Activated T-cell treated with anti-CD3 and anti-CD28 coated beads, Interleukin-2, amount 50 U/mL, for 4 hours (primary cell): ENCODE results near the gene KRT31. TPM values are rescaled to one million over a fixed set of nuclear protein-coding genes. Genes with fewer than 3 reads are reported as not detected.
"Not testable (repeated sequence)": the region's sequence is repeated elsewhere in the genome, so short reads cannot be mapped to it uniquely, and the experiment has no call there.

Experiments used
- ATAC-seq, 2 donors: fragments of 200-7000 bp; cut with Tn5 transposase; one replicate each; pipeline ENCODE4 v1.10.0; 2021
- DNase-seq: peaks from one replicate; pipeline ENCODE4 v3.0.0-alpha.2; 2020
- H3K27me3 Mint-ChIP-seq: one replicate; pipeline ENCODE4 v1.8.0; 2021; ENCODE audit warnings: low read depth, mixed read lengths
- H3K36me3 Mint-ChIP-seq: one replicate; pipeline ENCODE4 v1.8.0; 2022; ENCODE audit warnings: mixed read lengths; ENCODE audit not compliant: insufficient read depth
- H3K4me1 Mint-ChIP-seq: one replicate; pipeline ENCODE4 v1.8.0; 2021; ENCODE audit warnings: low read depth, mixed read lengths
- H3K4me3 Mint-ChIP-seq: one replicate; pipeline ENCODE4 v1.8.0; 2021; ENCODE audit warnings: mild to moderate bottlenecking, moderate library complexity, mixed read lengths
- H3K9me3 Mint-ChIP-seq: one replicate; pipeline ENCODE4 v1.8.0; 2021; ENCODE audit warnings: mixed read lengths
- total RNA-seq, 3 donors: library from RNA; stranded (reverse); gene quantifications; one replicate each; pipeline ENCODE4 v1.2.1, GENCODE V29; 2021

Gene KRT31
- total RNA-seq, 3 donors from 2014 or later, result not detected

DNA sequence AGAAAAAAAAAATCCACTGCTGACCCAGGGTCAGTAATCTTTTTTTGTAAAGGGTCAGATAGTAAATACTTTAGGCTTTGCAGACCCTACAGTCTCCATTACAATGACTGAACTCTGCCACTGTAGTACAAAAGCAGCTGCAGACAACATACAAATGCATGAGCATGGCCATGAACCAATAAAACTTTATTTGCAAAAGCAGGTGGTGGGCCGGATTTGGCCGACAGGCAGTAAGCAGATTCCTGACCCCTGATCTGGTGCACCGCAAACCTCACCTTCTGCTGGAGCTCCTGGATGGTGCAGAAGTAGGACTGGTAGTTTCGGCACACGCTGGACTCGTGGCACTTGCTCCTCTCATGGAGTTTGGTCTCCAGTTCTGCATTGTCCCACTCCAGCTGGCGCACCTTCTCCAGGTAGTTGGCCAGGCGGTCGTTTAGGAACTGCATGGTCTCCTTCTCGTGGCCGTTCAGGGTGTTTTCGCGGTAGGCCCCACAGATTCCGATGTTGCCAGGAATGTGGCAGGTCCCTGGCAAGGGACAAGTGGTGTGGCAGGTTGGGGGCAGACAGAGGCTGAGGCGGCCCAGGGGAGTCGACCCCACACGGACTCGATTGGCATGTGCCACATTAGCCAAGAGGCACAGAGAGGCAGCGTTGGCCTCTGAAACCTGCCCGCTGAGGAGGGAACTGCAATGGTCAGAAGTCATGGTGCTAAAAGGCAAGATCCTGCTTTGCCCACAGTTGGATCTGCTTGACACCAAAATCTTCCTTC is 13.8 kb upstream of the KRT31 start:
- H3K4me3 Mint-ChIP-seq, result no peak overlapping the region
- DNase-seq, result no peak
- H3K36me3 Mint-ChIP-seq, result no peaks in the 10 kb centered on the region
- H3K9me3 Mint-ChIP-seq, result no peaks in the 10 kb centered on the region
- H3K27me3 Mint-ChIP-seq, result peaks cover 3% of the 10 kb centered on the region
- H3K4me1 Mint-ChIP-seq, result peaks cover 12% of the 10 kb centered on the region
- ATAC-seq, result no peak

DNA sequence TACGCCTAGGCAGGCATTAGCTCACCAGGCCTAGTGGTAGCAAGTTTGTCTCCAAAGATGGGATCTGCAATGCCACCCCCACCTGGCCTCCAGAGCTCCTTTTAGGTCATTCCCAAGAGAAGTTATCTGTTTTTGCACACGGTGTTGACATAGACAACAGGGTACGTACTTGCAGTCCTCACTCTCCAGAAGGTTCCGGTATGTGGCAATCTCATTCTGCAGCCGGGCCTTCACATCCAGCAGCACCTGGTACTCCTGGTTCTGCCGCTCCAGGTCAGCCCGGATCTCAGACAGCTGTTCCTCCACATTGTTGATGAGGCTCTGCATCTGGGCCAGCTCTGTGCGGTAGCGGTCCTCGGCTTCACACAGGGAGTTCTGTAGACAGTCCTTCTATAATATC is 9.8 kb upstream of the KRT31 start:
- ATAC-seq, result no peak
- Mint-ChIP-seq H3K9me3 (no peaks in the 10 kb centered on the region), H3K4me3 (no peak overlapping the region), H3K36me3 (no peaks in the 10 kb centered on the region), H3K4me1 (peaks cover 36% of the 10 kb centered on the region), H3K27me3 (no peaks in the 10 kb centered on the region)
- no peak for DNase-seq

- DNase-seq, result no peak
- H3K9me3 Mint-ChIP-seq, result no peaks in the 10 kb centered on the region
- H3K4me3 Mint-ChIP-seq, result no peak overlapping the region
- peaks cover 38% of the 10 kb centered on the region for H3K4me1 Mint-ChIP-seq
- H3K36me3 Mint-ChIP-seq, result no peaks in the 10 kb centered on the region
- H3K27me3 Mint-ChIP-seq, result no peaks in the 10 kb centered on the region
- no peak for ATAC-seq
Measured at GRCh38 chr17:41406205-41406604, 8.8 kb upstream of the KRT31 start.

GRCh38 chr17:41404024-41404671 is 6.7 kb upstream of the KRT31 start:
- ATAC-seq (peak; percentile 89 to 93), DNase-seq (peak; percentile 11)
- Mint-ChIP-seq H3K27me3 (no peaks in the 10 kb centered on the region), H3K36me3 (no peaks in the 10 kb centered on the region), H3K4me3 (no peak overlapping the region), H3K9me3 (no peaks in the 10 kb centered on the region), H3K4me1 (peaks cover 38% of the 10 kb centered on the region)

DNA sequence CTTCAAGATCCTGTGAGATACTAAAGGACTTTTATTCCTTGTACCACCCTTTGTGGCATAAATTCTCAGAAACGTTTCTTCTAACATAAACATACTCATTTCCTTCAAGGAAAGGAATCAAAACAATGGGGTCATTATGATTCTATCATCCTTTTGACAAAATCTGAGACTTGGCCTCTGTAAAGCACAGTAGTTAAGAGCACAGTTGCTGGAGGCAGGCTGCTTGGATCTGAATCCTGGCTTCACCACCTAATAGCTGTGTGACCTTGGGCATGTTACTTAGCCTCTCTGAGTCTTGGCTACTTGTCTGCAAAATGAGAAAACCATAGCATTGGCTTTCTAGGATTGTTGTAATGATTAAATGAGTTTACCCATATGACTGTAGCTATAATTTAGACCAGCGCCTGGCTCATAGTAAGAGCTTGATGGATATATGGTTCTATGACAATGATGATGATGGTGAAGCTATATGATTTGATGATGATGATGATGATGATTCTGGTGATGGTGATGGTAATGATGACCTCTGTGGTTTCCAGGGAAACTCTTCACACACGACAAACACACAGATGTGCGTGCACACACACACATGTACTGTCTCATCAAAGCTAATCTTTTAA is 6.1 kb upstream of the KRT31 start:
- no peak for DNase-seq

DNA sequence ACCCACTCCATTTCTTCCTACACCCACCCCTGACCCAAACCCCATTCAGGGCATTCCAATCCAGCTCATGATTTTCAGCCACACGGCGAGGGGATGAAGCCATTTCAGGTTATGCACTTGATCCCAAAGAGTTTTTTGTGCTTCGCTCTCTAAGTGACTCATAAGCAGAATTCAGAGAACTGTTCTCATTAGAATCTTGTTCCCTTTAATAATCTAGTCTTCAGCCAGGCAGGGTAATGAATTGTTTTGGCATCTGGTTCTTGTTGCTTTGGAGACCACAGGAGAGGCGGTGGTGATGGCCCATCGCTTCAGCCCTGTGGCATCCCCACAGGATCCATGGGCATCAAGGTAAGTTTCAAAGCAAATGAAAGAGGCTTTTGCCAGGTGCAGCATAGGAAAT is 4.8 kb upstream of the KRT31 start:
- DNase-seq (no peak), ATAC-seq (no peak)
- Mint-ChIP-seq H3K36me3 (no peaks in the 10 kb centered on the region), H3K4me3 (no peak overlapping the region), H3K27me3 (no peaks in the 10 kb centered on the region), H3K4me1 (peaks cover 33% of the 10 kb centered on the region), H3K9me3 (no peaks in the 10 kb centered on the region)

More for the DNA sequence above, 6.1 kb upstream of the KRT31 start:
- Mint-ChIP-seq H3K4me3 (no peak overlapping the region), H3K36me3 (no peaks in the 10 kb centered on the region), H3K4me1 (peaks cover 33% of the 10 kb centered on the region), H3K9me3 (no peaks in the 10 kb centered on the region), H3K27me3 (no peaks in the 10 kb centered on the region)
- no peak for ATAC-seq

DNA sequence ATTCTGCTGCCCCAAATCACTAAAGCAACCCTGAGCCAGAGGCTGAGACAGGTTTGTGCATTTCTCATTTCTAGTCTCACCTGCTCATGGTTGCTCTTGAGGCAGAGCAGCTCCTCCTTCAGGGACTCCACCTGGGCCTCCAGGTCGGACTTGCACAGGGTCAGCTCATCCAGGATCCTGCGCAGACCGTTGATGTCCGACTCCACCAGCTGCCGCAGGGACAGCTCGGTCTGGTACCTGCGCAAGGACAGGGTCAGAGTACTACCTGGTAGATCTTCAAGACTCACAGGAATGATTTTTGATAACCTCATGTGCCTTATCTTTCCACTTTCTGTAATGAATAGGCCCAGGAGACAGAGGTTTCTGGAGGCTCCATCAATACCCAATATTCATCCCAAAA is 1.1 kb downstream of the KRT31 start:
- H3K4me3 Mint-ChIP-seq, result no peak overlapping the region
- no peak for ATAC-seq
- no peaks in the 10 kb centered on the region for H3K9me3 Mint-ChIP-seq
- no peak for DNase-seq
- no peaks in the 10 kb centered on the region for H3K36me3 Mint-ChIP-seq
- peaks cover 7% of the 10 kb centered on the region for H3K27me3 Mint-ChIP-seq
- peaks cover 7% of the 10 kb centered on the region for H3K4me1 Mint-ChIP-seq

DNA sequence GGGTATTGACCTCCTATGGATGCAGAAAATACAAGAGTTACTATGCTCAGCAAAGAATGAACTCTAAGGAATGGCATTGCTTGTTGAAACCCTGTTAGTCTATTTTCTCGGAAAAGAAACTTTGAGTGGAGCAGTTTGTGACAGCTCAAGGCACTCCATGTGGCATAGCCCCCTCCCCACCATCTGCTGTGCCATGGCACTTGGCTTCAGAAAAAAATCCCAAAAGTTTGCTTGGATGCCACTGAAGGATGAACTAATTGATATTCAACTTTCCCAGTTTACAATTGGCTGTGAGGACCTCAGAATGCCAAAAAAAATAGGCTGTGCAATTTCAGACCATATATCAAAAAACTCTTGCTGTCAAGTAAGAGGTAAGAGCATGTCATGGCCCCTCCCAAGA is 1.8 kb downstream of the KRT31 start:
- no peaks in the 10 kb centered on the region for H3K9me3 Mint-ChIP-seq

GRCh38 chr17:41395044-41395443 is 2.4 kb downstream of the KRT31 start:
- ATAC-seq, H3K27me3 Mint-ChIP-seq, DNase-seq, H3K36me3 Mint-ChIP-seq, H3K4me3 Mint-ChIP-seq, H3K4me1 Mint-ChIP-seq, H3K9me3 Mint-ChIP-seq: not testable (repeated sequence)

More for the DNA sequence above, 1.8 kb downstream of the KRT31 start:
- H3K27me3 Mint-ChIP-seq, result peaks cover 7% of the 10 kb centered on the region
- ATAC-seq, result no peak
- no peaks in the 10 kb centered on the region for H3K36me3 Mint-ChIP-seq
- H3K4me3 Mint-ChIP-seq, result no peak overlapping the region
- DNase-seq, result no peak
- peaks cover 7% of the 10 kb centered on the region for H3K4me1 Mint-ChIP-seq

- ATAC-seq (no peak), DNase-seq (no peak)
- Mint-ChIP-seq H3K4me3 (no peak overlapping the region), H3K36me3 (no peaks in the 10 kb centered on the region), H3K4me1 (peaks cover 4% of the 10 kb centered on the region), H3K27me3 (peaks cover 7% of the 10 kb centered on the region), H3K9me3 (no peaks in the 10 kb centered on the region)
Measured at GRCh38 chr17:41394254-41394996, 3.0 kb downstream of the KRT31 start.

DNA sequence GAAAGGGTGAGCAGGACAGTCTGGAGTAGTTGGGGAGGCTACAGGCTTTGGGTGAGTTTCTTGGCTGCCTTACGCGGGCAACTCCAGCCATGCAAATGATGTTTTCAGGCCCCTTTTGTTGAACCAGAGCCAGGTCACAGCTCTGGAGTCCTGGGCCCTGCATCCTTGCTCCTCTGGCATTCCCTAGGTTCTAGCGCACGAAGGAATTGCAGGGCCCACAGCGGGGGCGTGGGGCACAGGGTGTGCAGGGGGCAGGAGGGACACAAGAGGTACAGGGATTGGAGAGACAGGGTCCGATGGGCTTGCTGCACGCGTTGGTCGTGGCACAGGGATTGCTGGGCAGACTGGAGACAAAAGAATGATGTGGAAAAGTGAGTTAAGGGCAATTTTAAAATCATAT is 3.6 kb downstream of the KRT31 start:
- H3K27me3 Mint-ChIP-seq, result peaks cover 7% of the 10 kb centered on the region
- DNase-seq, result no peak
- H3K4me1 Mint-ChIP-seq, result no peaks in the 10 kb centered on the region
- no peaks in the 10 kb centered on the region for H3K36me3 Mint-ChIP-seq
- H3K4me3 Mint-ChIP-seq, result no peak overlapping the region
- H3K9me3 Mint-ChIP-seq, result no peaks in the 10 kb centered on the region
- no peak for ATAC-seq

- no peak for ATAC-seq
- H3K36me3 Mint-ChIP-seq, result no peaks in the 10 kb centered on the region
Measured at GRCh38 chr17:41393294-41393693, 4.1 kb downstream of the KRT31 start.

DNA sequence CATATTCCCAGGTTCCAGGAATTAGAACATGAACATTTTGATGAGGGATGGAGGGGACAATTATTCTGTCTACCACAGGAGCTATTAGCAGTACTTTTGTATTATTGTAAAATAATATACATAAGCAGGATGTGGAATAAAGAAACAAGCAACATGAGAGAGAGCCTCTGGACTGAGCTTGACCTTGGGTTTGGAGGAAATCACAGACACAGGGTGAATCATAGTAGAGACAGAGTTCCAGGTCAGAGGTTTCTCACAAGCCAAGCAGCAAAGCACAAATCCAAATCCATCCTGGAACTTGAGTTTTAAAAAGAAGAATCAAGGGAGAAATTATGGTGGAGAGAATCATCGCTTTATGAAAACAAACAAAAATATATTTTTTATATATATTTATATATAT is 5.1 kb downstream of the KRT31 start:
- DNase-seq (no peak), ATAC-seq (no peak)
- H3K9me3 Mint-ChIP-seq, result peaks cover 5% of the 10 kb centered on the region
- no peak overlapping the region for H3K4me3 Mint-ChIP-seq
- no peaks in the 10 kb centered on the region for H3K4me1 Mint-ChIP-seq
- no peaks in the 10 kb centered on the region for H3K36me3 Mint-ChIP-seq
- H3K27me3 Mint-ChIP-seq, result peaks cover 9% of the 10 kb centered on the region

More at GRCh38 chr17:41393294-41393693, 4.1 kb downstream of the KRT31 start:
- DNase-seq, result no peak
- H3K27me3 Mint-ChIP-seq, result peaks cover 7% of the 10 kb centered on the region
- no peak overlapping the region for H3K4me3 Mint-ChIP-seq
- no peaks in the 10 kb centered on the region for H3K4me1 Mint-ChIP-seq
- no peaks in the 10 kb centered on the region for H3K9me3 Mint-ChIP-seq

GRCh38 chr17:41391535-41391934 is 5.9 kb downstream of the KRT31 start:
- peaks cover 9% of the 10 kb centered on the region for H3K27me3 Mint-ChIP-seq
- peaks cover 10% of the 10 kb centered on the region for H3K9me3 Mint-ChIP-seq
- no peak for DNase-seq
- no peaks in the 10 kb centered on the region for H3K4me1 Mint-ChIP-seq
- H3K36me3 Mint-ChIP-seq, result no peaks in the 10 kb centered on the region
- H3K4me3 Mint-ChIP-seq, result no peak overlapping the region
- no peak for ATAC-seq
